EL (cell line): ENCODE data around the gene ZBTB42.

Experiments used
- DNase-seq: peaks from one replicate; pipeline ENCODE4 v3.0.0-alpha.2; 2016

Gene ZBTB42

DNA sequence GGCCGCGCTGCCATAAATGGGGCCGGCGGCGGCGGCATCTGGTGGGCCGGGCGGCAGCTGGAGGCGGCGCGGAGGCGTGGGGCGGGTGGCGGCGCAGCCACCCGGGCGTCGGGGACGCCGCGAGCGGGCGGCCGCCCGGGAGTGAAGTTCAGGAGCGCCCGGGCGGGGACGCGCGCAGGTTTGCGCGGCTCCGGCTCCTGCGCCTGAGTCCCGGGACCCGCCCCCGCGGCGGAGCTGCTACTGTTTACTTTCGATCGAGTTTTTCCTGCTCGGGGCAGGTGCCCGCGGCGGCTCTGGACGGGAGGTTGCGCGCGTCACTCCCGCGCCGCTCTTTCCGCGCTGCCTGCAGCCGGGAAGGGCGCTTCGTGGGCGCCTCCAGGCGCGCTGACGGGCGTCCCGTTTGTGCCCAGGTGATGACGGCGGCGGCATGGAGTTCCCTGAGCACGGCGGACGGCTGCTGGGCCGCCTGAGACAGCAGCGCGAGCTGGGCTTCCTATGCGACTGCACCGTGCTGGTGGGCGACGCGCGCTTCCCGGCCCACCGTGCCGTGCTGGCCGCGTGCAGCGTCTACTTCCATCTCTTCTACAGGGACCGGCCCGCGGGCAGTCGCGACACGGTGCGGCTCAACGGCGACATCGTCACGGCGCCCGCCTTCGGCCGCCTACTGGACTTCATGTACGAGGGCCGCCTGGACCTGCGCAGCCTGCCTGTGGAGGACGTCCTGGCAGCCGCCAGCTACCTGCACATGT is at the start of gene ZBTB42:
Gene ZBTB42, plus strand, starts transcription at position 331 of the 749 bp plus-strand sequence. Its CDS starts 97 bp downstream, at position 428.
- peak; percentile 57 for DNase-seq

DNA sequence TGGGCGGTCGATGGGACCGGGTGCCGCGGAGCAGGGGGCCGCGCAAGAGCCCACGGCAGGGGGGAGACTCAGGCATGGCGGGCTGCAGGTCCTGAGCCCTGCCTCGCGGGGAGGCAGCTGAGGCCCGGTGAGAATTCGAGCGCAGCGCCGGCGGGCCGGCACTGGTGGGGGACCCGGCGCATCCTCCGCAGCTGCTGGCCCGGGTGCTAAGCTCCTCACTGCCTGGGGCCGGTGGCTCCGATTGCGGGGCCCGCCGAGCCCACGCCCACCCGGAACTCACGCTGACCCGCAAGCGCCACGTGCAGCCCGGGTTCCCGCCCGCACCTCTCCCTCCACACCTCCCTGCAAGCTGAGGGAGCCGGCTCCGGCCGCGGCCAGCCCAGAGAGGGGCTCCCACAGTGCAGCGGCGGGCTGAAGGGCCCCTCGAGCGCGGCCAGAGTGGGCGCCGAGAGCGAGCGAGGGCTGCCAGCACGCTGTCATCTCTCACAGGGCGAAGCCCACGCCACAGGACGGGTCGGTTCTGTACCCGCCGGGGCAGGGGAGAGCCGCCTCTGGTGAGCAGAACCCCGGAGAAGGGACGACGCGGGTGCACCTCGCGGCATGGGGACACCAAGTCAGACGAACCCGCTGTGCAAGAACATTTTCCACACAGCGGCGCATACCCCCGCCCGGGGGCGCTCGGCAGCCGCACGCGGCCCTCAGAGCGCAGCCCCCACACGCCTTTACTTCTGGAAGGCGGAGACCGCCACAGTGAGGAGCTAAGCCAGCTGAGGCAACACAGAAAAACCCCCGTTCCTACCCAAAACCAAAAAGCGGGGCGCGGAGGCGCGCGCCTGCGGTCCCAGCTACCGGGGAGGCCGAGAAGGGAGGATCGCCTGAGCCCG is 49.1 kb upstream of the ZBTB42 start:
- no peak for DNase-seq

DNA sequence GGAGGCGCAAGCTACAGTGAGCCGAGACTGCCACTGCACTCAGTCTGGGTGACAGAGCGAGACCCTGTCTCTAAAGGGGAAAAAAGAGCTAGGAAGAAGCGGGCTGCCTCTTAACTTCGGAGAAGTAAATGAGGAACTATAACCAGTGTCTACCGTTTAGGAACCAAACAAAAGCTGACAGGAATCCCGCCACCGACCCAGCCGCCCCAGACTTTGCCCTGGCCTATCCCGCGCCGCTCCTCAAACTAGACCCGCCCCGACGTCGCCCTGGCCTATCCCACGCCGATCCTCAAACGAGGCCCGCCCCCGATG is 48.5 kb upstream of the ZBTB42 start:
- no peak for DNase-seq

DNA sequence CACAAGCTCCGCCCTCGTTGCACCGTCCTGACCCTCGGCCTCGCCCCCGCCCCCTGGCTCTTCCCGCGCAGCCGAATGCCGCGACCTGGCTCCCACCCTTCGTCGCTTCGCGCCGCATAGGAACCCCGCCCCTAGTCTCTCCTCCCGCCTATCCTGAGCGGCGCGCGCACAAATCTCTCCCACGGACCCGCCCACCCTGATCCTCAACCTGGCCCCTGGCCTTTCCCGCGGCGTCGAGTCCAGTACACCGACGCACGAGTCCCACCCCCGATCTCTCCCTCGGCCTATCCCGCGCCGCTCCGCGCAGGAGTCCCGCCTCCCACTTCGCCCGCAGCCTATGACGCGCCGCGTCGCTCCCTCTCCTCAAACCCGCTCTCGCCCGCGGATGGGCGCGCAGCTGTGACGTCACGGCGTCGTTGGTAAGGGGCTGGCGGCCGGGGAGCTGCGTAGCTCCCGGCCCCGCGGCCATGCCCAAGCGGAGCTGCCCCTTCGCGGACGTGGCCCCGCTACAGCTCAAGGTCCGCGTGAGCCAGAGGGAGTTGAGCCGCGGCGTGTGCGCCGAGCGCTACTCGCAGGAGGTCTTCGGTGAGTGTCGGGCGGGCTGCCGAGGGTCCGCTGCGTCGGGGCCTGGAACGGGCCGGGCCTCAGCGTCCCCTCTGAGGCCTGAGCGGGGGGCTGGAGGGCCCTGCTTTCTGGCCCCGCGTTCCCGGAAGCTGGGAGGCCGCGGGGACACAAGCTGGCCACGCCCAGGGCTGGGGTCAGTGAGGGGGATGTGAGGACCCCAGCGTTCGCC is 48.0 kb upstream of the ZBTB42 start, which contains the start of gene SIVA1:
Gene SIVA1, plus strand, starts transcription at position 413 of the 793 bp plus-strand sequence. Its CDS starts 55 bp downstream, at position 468.
- DNase-seq = peak; percentile 100

DNA sequence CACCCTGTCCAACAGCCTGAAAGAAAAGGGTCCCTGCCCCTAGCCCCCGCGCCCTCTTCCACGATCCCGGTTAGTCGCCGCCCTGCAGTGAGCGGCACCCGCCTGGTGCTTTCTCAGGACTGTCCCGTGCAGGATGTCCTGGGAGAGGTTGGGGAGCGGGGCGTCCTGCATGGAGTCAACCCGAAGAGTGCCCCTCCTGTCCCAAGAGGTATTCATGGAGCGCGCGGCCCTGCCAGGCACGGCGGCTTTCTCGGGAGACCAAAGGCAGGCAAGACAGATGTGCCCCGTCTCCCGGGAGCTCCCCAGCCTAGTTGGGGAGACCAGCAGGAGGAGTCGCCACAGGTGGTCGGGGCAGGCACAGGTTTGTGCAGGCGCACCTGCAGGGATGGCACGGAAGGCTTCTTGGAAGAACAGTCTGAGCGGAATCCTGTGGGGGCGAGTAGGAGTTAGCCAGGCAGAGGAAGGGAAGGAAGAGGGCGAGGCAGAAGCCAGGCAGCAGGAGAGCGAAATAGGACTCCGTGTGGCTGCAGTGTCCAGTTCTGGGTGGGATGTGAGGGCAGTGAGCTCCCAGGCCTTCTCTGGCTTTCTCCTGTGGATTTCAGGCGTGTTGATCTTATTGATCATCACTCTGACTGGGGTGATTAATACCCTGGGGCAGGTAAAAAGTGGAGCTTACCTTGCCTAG is 47.2 kb upstream of the ZBTB42 start:
- DNase-seq = no peak

DNA sequence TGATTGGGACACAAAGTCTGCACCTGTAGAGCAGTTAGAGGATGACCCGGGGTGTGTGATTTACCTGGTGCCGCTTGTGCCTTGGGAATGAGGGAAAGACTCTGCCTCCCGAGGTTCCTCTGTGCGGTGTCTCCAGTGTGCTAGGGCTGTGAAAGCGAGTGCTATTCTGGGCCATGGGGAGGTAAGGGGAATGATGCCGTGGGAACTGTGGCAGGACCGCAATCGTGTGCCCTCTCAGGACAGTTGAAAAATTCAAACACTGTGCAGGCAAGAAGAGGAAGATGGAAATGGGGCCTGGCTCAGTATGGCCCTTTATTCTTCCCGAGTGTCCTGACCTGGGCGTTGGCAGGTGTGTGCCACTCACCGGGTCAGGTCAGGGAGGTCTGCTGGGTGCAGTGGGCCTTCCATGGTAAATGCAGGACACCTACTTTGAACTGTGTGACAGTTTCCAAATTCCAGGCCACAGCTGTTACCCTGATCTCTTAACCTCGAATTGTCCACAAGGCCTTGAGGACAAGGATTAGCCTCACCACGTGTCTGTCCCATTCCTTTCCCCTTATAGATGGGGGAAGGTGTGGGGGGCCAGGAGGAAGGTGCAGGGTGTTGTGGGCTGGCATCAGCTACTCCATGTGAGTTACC is 46.6 kb upstream of the ZBTB42 start:
- DNase-seq = no peak

DNA sequence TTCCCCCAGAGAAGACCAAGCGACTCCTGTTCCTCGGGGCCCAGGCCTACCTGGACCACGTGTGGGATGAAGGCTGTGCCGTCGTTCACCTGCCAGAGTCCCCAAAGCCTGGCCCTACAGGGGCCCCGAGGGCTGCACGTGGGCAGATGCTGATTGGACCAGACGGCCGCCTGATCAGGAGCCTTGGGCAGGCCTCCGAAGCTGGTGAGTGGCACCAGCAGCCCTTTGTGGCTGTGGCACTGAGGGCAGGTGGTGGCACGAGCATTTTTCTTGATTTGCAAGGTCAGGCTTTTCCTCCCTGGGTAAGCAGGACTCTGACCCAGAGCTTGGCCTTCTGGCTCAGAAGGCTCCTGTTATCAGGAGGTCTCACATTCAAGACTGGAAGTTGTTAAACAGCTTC is 45.3 kb upstream of the ZBTB42 start:
- no peak for DNase-seq

DNA sequence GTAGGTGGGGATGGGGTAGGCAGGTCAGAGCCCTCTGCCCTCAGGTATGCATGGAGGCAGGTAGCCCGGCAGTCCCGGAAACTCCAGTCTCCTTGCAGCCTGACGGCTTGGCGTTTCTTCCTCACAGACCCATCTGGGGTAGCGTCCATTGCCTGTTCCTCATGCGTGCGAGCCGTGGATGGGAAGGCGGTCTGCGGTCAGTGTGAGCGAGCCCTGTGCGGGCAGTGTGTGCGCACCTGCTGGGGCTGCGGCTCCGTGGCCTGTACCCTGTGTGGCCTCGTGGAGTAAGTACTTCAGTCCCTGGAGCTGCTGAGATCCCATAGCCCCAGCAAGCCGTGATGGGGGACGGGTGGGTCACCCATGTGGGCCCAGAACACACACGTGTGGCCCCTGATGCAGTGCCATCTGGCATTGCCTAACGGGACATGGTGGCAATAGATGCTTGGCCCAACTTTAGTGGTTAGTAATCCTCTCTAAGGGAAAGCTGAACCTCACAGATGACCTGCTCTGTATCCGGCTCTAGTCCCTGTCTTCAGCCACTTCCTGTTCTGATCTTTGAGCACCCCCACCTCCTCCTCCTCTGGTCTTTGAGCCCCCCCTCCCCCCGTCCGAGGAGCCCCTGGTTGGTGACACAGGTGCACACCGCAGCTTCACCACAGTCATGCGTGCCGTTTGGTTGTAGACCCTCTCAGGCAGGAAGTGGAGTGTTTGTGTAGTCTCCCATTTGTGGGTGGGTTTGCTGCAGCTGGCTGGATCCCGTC is 44.2 kb upstream of the ZBTB42 start:
- no peak for DNase-seq

DNA sequence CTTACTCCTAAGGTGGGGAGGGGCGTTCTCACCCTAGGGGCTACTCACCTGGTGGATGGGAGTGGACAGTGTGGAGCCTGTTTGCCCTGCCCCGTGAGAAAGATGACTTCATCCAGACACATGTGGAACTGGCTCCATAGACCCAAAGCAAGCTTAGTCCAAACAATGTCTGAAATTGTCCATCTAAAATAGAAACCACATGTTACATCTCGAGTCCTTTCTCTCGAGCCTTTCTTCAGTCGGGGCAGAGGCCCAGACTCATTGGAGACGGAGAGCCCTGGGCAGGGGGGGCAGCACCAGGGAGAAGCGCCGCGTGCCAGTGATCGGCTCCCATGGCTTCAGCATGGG is 43.7 kb upstream of the ZBTB42 start:
- no peak for DNase-seq

DNA sequence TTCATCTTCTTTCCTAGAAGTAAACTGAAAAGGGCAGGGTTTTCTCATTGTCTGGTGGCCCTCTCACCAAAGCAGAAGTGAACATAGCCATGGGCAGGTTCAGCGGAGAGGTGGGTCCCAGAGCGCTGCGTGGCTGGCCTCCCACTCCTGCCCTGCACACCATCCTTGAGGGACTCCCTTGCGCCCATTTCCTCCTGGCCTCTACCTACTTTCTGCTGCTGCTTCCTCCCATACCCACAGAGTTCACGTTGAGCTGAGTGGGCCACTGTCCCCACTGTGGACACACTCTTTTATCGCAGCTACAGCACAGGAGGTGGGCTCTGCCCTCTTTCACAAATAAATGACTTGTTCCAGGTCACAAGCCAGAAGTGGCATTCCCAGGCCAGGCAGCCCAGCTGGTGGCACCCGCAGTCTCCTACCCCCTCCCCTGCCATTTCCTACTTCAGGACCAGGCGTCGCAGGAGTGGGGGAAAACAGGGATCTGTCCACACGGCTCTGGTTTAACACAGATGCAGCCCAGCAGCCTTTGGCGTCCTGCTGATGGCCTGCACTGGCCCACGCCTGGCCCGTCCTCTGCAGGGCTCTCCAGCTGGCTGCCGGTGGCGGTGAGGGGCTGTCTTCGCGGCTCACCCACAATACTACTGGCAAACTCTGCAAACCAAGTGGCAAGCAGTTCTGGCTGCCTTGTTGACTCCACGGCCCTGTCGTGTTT is 43.1 kb upstream of the ZBTB42 start:
- no peak for DNase-seq

DNA sequence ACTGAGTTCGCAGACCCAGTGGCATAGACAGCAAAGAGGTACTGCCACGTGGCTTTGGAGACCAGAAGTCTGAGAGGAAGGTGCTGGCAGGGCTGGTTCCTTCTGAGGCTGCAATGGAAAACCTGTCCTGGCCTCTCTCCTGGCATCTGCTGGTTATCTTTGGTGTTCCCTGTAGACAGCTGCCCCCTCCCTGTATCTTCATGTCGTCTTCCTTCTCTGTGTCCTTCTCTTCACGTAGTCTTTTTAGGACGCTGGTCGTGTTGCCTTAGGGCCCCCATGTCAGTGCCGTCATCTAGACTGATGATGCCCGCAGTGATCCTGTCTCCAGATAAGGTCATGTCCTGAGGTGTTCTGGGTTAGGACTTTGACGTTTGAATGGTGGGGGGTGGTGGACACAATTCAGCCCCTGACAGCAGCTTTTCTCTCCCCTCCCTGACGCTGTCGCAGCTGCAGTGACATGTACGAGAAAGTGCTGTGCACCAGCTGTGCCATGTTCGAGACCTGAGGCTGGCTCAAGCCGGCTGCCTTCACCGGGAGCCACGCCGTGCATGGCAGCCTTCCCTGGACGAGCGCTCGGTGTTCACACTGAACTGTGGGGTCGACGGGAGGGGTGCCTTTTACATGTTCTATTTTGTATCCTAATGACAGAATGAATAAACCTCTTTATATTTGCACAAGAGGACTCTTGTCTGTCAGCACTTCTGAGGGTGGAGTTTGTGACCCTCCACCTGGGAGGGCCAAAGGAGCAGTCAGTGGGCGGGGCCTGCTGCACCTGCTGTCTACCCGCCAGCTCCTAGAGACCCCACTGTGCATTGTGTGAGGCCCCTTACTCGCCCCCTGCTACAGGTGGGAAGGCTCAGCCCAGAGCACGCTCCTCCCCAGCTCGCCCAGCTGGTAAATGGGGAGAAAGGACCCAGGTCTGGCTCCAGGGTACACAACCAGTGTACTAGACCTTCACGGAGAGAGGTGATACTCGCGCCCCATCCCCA is 41.6 kb upstream of the ZBTB42 start:
- no peak for DNase-seq

DNA sequence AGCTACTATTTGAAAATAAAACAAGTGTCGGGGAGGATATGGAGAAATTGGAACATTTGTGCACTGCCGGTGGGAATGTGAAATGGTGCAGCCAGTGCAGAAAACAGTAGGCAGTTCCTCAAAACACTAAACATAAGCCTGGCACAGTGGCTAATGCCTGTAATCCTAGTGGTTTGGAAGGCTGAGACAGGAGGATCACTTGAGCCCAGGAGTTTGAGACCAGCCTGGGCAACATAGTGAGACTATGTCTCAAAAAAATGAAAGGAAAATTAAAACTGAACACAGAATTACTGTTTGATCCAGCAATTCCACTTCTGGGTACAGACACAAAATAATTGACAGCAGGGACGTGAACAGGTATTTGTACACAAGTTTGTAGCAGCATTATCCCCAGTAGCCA is 35.4 kb upstream of the ZBTB42 start:
- no peak for DNase-seq

DNA sequence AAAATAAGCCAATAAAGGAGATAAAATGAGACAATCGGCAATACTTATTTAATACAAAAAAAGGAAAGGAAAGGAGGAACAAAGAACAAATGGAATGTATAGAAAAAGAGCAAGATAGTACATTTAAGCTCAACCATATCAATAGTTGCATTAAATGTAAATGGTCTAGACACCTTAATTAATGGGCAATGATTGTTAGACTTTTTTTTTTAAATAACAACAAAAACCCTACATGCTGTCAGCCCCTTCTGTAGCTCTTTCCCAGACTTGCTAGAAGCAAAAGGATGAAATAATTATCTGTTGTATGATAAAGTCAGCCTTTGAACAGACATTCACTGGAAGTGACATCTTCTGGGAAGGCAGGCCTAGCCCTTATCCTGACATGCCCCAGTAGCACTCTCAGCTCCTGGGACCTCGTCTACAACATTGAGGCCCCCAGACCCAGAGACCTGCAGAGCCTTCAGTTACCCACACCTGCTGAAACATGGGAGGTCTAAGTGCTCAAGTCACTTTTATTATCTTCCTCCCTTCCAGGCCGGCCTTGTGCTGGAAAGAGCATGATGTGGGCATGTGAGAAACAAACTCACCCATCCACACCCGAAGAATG is 34.5 kb upstream of the ZBTB42 start:
- no peak for DNase-seq

DNA sequence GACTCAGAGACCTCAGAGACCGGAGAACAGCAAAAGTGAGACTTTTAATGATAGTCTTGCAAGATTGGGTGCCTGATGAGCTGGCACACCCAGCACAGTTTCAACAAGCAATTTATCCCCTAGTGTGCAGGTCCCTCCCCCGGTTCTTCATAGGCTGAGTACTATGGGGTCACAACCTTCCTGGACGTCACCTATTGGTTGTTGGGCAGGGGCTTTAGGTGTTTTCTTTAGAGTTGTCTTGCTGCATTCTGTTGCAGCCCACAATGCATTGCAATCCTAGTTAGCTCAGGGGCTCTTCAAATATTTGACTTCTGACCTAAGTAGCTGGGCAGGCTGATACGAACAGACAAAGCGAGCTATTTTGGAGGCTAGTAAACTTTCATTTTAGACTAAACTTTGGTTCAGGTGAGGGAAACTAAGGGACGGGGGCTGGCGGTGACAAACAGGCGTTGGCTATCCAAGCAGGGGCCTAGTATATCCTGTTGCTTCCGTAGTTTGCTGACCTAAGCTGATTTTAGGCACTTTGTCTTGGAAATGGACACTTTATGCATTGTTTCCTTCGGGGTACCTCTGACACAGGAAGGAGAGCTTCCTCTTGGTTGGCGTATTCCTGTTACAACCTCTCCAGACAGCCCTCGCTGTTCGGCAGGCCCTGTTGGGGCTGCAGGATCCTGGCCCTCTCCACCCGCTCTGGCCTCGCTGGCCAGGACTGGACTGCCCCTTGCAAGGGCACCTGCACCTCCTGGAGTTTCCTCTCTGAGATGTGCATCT is 33.9 kb upstream of the ZBTB42 start:
- no peak for DNase-seq

DNA sequence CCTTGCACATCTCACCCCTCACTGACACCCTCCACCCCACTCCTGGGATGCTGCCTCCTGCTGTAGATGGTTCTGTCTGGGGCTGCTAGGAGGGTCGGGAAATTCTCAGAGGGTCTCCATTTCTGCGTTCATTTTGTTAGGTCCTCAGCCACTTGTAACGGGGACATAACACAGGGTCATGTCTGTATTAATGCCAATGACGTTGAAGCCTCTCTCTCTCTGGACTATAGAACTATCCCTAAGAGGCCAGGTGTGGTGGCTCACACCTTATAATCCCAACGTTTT is 33.3 kb upstream of the ZBTB42 start:
- DNase-seq = no peak

DNA sequence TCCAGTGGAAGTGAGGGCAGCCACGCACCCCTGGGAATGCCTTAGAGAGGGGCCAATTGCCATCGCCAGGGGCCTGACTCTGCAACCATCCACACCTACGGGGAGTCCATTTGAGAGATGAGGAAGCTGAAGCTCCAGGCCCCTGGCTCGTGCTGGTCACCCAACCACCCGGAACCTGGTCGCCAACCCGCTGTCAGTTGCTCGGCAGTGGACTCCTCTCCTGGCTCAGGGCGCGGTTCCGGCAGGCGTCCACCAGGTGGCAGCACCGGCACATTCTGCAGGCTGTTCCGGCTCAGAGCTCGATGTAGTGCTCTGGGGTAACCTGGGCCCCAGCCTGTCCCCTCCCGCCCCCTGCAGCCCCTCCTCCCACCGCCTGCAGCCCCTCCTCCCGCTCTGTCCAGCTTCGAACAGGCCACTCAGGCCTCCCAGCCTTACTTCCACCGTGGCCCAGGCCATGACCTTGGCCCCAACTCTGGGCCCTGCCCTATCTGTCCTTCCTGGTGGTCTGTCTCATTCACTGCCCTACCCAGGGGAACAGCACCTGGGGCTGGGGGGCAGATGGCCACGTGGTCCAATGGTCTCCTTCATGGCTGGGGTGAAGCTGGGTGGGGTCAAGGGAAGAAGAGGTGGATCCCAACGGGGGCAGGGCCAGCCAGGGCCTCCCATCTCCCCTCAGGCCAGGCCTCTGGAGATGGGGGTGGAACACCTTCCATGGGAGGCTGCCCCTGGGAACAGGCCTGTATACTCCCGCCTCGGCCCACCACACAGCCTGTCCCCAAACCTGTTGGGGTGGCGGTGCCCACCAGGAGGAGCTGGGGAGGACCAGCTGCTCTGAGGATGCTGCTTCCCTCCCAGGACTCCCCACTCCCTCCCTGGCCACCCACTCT is 32.2 kb upstream of the ZBTB42 start:
- DNase-seq = peak; percentile 81

DNA sequence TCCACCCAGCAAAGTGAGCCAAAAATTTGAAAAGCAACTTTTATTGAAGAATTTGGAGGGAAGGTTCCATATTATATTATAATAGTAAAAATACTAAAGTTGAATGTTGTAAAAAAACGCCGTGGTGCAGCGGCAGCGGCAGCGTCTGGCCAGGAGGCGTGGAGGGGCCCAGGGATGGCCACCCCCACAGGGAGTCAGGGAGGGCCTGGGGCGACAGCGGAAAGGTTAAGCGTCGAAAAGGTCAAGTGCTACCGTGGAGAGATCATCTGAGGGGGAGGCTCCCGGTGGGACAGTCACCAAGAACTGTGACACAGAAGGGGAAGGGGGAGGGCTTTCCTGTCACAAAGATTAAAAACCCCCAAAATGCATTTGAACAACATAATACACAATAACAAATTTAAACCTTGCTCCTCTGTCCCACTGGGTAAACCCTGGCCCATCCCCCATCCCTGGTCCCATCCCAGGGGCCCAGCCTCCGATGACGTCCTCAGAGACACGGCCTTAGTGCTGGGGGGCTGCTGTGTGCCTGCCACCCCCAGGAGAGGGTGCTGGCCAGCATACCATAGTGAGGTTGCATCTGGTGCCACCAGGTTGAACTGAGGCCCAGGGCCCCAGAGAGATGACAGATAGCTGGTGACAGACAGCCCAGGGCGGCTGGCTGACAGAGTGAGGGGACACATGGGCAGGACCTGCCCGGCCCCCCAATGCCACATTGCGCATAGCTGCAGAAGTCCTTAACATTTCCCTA is 31.4 kb upstream of the ZBTB42 start:
- DNase-seq = no peak
